ENCODE measurements around the gene UNC5B.

Gene UNC5B

DNA sequence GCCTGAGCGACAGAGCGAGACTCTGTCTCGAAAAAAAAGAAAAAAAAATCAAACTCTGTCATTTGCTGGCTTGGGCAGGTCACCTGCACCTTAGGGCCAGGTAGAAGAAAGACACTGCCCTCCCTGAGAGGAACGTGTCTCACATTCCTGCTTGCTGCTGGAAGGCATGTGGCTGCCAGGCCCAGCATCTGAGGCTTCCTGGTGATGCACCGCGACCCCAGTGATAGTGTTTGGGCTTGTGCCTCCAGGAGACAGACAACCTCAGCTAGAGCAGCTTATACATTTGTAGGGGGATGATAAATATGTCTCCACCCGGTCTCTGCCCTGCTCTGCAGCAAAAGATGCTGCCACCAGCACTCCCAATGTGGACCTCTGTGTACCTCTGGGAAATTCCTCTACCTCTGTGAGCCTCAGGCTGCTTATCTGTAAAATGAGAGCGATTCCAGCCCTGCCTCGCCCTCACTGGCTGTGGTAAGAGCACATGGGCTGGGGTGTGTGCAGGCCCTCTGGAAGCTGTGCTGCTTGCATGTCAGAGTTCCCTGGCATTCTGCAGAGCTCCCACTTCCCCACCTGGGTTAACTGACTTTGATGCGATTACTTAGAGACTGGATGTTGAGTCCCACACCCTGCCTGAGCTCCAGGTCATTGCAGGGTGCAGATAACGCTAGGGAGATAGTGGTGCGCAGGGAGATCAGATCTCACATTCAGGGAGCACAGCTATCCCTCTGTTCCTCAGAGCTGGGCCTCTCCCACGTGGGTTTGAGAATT is 126.5 kb downstream of the UNC5B start:
- Histone ChIP-seq H3K27ac (ENCODE audit: low read length) (no peak overlapping the region), H3K4me1 (ENCODE audit: insufficient read depth, low read length) (no peaks in the 10 kb centered on the region), H3K4me3 (ENCODE audit: low read depth in 1 of 2, low read length in 2 of 2) (no peak overlapping the region), H3K79me2 (ENCODE audit: insufficient read depth, low read length) (no peaks in the 10 kb centered on the region), H3K4me2 (ENCODE audit: insufficient read depth, low read length) (no peak overlapping the region), H2AFZ (ENCODE audit: low read depth, low read length) (no peak overlapping the region), H4K20me1 (ENCODE audit: insufficient read depth, low read length) (peaks cover 8% of the 10 kb centered on the region), H3K27me3 (ENCODE audit: insufficient read depth, low read length, poor library complexity) (no peaks in the 10 kb centered on the region), H3K9me3 (ENCODE audit: insufficient read depth, low read length, severe bottlenecking) (no peaks in the 10 kb centered on the region), H3K36me3 (ENCODE audit: insufficient read depth, low read length) (peaks cover 8% of the 10 kb centered on the region; the same call in 1 of the 2 replicates), H3K9ac (ENCODE audit: low read depth, low read length) (no peak overlapping the region)
- no peak for DNase-seq
- no peak for TF ChIP-seq EZH2 (IDR thresholded peaks at IDR 0.05; ENCODE audit: borderline replicate concordance, low read depth, low read length, severe bottlenecking)
- TF ChIP-seq, protein P1, sequence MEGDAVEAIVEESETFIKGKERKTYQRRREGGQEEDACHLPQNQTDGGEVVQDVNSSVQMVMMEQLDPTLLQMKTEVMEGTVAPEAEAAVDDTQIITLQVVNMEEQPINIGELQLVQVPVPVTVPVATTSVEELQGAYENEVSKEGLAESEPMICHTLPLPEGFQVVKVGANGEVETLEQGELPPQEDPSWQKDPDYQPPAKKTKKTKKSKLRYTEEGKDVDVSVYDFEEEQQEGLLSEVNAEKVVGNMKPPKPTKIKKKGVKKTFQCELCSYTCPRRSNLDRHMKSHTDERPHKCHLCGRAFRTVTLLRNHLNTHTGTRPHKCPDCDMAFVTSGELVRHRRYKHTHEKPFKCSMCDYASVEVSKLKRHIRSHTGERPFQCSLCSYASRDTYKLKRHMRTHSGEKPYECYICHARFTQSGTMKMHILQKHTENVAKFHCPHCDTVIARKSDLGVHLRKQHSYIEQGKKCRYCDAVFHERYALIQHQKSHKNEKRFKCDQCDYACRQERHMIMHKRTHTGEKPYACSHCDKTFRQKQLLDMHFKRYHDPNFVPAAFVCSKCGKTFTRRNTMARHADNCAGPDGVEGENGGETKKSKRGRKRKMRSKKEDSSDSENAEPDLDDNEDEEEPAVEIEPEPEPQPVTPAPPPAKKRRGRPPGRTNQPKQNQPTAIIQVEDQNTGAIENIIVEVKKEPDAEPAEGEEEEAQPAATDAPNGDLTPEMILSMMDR (IDR thresholded peaks at IDR 0.05; ENCODE audit: borderline replicate concordance, extremely low read depth, low read length, poor library complexity, severe bottlenecking), result no peak
- ATAC-seq (ENCODE audit: insufficient read depth, low read depth), result no peak

- no peak overlapping the region for H3K4me2 ChIP-seq (ENCODE audit: insufficient read depth, low read length)
- no peaks in the 10 kb centered on the region for H3K79me2 ChIP-seq (ENCODE audit: insufficient read depth, low read length)
- H3K27me3 ChIP-seq (ENCODE audit: insufficient read depth, low read length, poor library complexity), result no peaks in the 10 kb centered on the region
- no peaks in the 10 kb centered on the region for H3K4me1 ChIP-seq (ENCODE audit: insufficient read depth, low read length)
- no peaks in the 10 kb centered on the region for H3K9me3 ChIP-seq (ENCODE audit: insufficient read depth, low read length, severe bottlenecking)
- no peak overlapping the region for H3K27ac ChIP-seq (ENCODE audit: low read length)
- no peak for TF ChIP-seq EZH2 (IDR thresholded peaks at IDR 0.05; ENCODE audit: borderline replicate concordance, low read depth, low read length, severe bottlenecking)
- TF ChIP-seq, protein P1 (IDR thresholded peaks at IDR 0.05; ENCODE audit: borderline replicate concordance, extremely low read depth, low read length, poor library complexity, severe bottlenecking), result no peak
- ATAC-seq (ENCODE audit: insufficient read depth, low read depth), result no peak
- no peak overlapping the region for H2AFZ ChIP-seq (ENCODE audit: low read depth, low read length)
- no peak for DNase-seq
- peaks cover 12% of the 10 kb centered on the region for H4K20me1 ChIP-seq (ENCODE audit: insufficient read depth, low read length)
- H3K9ac ChIP-seq (ENCODE audit: low read depth, low read length), result no peak overlapping the region
- peaks cover 8% of the 10 kb centered on the region; the same call in 1 of the 2 replicates for H3K36me3 ChIP-seq (ENCODE audit: insufficient read depth, low read length)
- H3K4me3 ChIP-seq (ENCODE audit: low read depth in 1 of 2, low read length in 2 of 2), result no peak overlapping the region
Measured at GRCh38 chr10:71339796-71340589, 127.6 kb downstream of the UNC5B start.

DNA sequence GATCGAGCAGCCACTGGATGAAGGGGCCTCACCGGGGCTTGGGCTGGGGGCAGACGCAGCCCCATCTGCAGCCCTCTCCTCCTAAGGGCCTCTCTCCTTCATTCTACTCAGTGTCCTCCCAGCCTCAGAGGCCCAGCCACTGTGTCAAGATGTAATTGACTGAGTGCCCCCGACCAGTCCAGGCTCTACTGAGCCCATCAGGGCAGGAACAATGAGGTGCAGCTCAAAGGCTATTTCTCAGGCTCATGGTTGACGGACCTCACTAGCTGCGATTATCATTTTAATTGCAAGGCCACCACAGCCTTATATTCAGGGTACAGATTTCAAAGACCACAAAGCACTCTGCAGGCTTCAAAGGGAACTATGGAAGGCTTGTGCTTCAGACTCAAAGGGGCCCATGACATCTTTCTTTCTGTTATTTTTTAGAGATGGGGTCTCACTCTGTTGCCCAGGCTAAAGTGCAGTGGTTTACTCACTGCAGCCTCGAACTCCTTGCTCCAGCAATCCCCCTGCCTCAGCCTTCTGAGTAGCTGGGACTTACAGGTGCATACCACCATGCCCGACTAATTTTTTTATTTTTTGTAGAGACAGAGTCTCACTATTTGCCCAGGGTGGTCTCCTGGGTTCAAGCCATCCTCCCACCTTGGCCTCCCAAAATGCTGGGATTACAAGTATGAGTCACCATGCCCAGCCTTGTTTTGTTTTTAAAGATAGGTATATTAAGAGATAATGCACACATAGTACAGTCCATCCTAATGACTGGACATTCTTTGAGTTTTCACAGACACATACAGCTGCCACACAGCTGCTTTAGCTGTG is 130.4 kb downstream of the UNC5B start:
- no peak overlapping the region for H3K4me2 ChIP-seq (ENCODE audit: insufficient read depth, low read length)
- H3K4me3 ChIP-seq (ENCODE audit: low read depth in 1 of 2, low read length in 2 of 2), result no peak overlapping the region
- no peaks in the 10 kb centered on the region for H3K27me3 ChIP-seq (ENCODE audit: insufficient read depth, low read length, poor library complexity)
- no peak for ATAC-seq (ENCODE audit: insufficient read depth, low read depth)
- H3K79me2 ChIP-seq (ENCODE audit: insufficient read depth, low read length), result no peaks in the 10 kb centered on the region
- TF ChIP-seq, protein P1 (IDR thresholded peaks at IDR 0.05; ENCODE audit: borderline replicate concordance, extremely low read depth, low read length, poor library complexity, severe bottlenecking), result no peak
- TF ChIP-seq EZH2 (IDR thresholded peaks at IDR 0.05; ENCODE audit: borderline replicate concordance, low read depth, low read length, severe bottlenecking), result no peak
- no peak overlapping the region for H3K27ac ChIP-seq (ENCODE audit: low read length)
- no peaks in the 10 kb centered on the region for H3K4me1 ChIP-seq (ENCODE audit: insufficient read depth, low read length)
- peaks cover 4% of the 10 kb centered on the region; the same call in 1 of the 2 replicates for H4K20me1 ChIP-seq (ENCODE audit: insufficient read depth, low read length)
- no peaks in the 10 kb centered on the region for H3K9me3 ChIP-seq (ENCODE audit: insufficient read depth, low read length, severe bottlenecking)
- H3K9ac ChIP-seq (ENCODE audit: low read depth, low read length), result no peak overlapping the region
- no peak overlapping the region for H2AFZ ChIP-seq (ENCODE audit: low read depth, low read length)
- DNase-seq, result no peak
- peaks cover 8% of the 10 kb centered on the region; the same call in 1 of the 2 replicates for H3K36me3 ChIP-seq (ENCODE audit: insufficient read depth, low read length)
